Measurements from ENCODE around the gene FTO. TPM values are rescaled to one million over a fixed set of nuclear protein-coding genes. Genes with fewer than 3 reads are reported as not detected.

Gene FTO
- total RNA-seq, 1 donor from 2014 or later = 70.5 TPM

DNA sequence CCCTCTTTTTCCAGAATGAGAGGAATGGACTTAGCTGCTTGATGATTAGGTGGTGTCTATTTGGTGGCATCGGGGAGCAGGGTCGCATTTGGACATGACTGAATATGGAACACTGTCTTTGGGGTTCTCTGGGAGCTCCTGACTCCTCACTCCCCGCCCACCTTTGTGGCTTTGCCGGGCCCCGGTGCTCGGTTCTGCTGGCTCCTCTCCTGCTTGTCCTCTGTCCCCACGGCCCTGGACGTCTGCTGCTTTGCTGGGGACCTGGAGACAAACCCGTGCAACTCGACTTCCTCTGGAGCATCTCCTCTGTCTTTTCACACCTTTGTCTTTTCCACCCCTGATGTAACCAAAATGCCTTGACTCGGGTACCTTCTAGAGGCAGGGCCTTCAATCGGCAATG, 446.9 kb downstream of the FTO start:
- intact Hi-C loops (cut with DNase I) = no loop called here
- no peak for DNase-seq (ENCODE audit: extremely low spot score in 2 of 2)
- H3K9me3 ChIP-seq = no peaks in the 10 kb centered on the region
- H3K4me3 ChIP-seq = no peak overlapping the region
- no peaks in the 10 kb centered on the region for H3K27me3 ChIP-seq
- H3K27ac ChIP-seq = no peak overlapping the region
- no peaks in the 10 kb centered on the region for H3K4me1 ChIP-seq
- no peaks in the 10 kb centered on the region for H3K36me3 ChIP-seq
- no peak for TF ChIP-seq POLR2AphosphoS5 (IDR thresholded peaks at IDR 0.05; ENCODE audit: insufficient read depth in 1 of 2, low read depth in 1 of 2)
- no peak for TF ChIP-seq POLR2A (IDR thresholded peaks at IDR 0.05)
- no peak for TF ChIP-seq CTCF (IDR thresholded peaks at IDR 0.05)

DNA sequence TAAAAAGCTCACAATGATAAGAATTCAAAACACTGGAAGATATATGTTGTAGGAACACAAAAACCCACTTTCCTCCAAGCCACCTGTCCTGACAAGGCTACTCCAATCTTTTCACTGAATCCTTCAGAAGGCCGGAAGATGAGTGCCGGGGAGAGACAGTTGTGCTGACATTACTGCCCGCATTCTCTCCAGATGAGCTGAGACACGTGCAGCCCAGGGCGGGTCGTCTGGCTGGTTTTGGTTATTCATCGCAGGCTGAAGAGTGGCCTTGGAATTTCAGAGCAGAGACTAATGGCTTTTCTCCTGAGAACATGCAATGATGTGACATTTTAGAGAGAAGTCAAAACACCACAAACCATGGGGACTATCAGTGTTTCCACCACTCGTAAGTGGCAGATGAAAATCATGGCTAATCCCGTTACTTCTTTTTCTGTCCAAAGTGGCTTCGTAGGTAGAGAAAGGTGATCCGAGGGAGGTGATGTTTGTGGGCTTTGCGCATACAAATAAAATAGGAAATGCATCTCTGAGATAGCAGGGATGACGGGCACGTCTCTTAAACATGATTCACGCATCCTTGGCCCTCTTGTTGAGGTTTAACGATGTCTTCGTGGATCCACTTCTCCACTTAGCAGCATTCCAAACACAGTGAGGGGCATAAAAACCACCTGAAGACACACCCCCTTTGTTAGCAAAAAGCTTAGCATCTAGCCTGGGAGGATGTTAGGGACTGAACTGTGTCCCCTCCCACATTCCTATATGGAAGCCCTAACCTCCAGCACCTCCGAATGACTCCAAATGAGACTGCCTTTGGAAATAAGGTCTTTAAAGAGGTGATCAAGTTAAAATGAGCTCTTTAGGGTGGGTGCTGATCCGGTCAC, 448.6 kb downstream of the FTO start:
- H3K4me3 ChIP-seq = no peak overlapping the region

GRCh38 chr16:54153240-54153934, 449.4 kb downstream of the FTO start:
- Histone ChIP-seq H3K9me3 (no peaks in the 10 kb centered on the region), H3K36me3 (no peaks in the 10 kb centered on the region), H3K27ac (no peak overlapping the region), H3K27me3 (no peaks in the 10 kb centered on the region), H3K4me3 (no peak overlapping the region), H3K4me1 (no peaks in the 10 kb centered on the region)
- DNase-seq (ENCODE audit: extremely low spot score in 2 of 2) = no peak
- intact Hi-C loops (cut with DNase I) = no loop called here
- TF ChIP-seq POLR2AphosphoS5 (IDR thresholded peaks at IDR 0.05; ENCODE audit: insufficient read depth in 1 of 2, low read depth in 1 of 2) (no peak), POLR2A (IDR thresholded peaks at IDR 0.05) (no peak), CTCF (IDR thresholded peaks at IDR 0.05) (no peak)

More for the DNA sequence above, 448.6 kb downstream of the FTO start:
- H3K27me3 ChIP-seq = no peaks in the 10 kb centered on the region
- no peaks in the 10 kb centered on the region for H3K9me3 ChIP-seq
- no peaks in the 10 kb centered on the region for H3K4me1 ChIP-seq
- TF ChIP-seq POLR2A (IDR thresholded peaks at IDR 0.05) = no peak
- TF ChIP-seq POLR2AphosphoS5 (IDR thresholded peaks at IDR 0.05; ENCODE audit: insufficient read depth in 1 of 2, low read depth in 1 of 2) = no peak
- no peak for TF ChIP-seq CTCF (IDR thresholded peaks at IDR 0.05)
- no peak overlapping the region for H3K27ac ChIP-seq
- no peak for DNase-seq (ENCODE audit: extremely low spot score in 2 of 2)
- intact Hi-C loops (cut with DNase I) = no loop called here
- H3K36me3 ChIP-seq = no peaks in the 10 kb centered on the region

GRCh38 chr16:54156349-54156748, 452.4 kb downstream of the FTO start:
- Histone ChIP-seq H3K9me3 (no peaks in the 10 kb centered on the region), H3K36me3 (no peaks in the 10 kb centered on the region), H3K27me3 (no peaks in the 10 kb centered on the region), H3K27ac (no peak overlapping the region), H3K4me3 (no peak overlapping the region), H3K4me1 (no peaks in the 10 kb centered on the region)
- intact Hi-C loops (cut with DNase I) = no loop called here
- TF ChIP-seq CTCF (IDR thresholded peaks at IDR 0.05) (no peak), POLR2AphosphoS5 (IDR thresholded peaks at IDR 0.05; ENCODE audit: insufficient read depth in 1 of 2, low read depth in 1 of 2) (no peak), POLR2A (IDR thresholded peaks at IDR 0.05) (no peak)
- DNase-seq (ENCODE audit: extremely low spot score in 2 of 2) = no peak

- intact Hi-C loops (cut with DNase I) = no loop called here
- no peaks in the 10 kb centered on the region for H3K27me3 ChIP-seq
Observed at GRCh38 chr16:54158986-54159385, 455.0 kb downstream of the FTO start.

More at GRCh38 chr16:54158986-54159385, 455.0 kb downstream of the FTO start:
- Histone ChIP-seq H3K4me1 (no peaks in the 10 kb centered on the region), H3K4me3 (no peak overlapping the region), H3K9me3 (no peaks in the 10 kb centered on the region), H3K27ac (no peak overlapping the region), H3K36me3 (no peaks in the 10 kb centered on the region)
- no peak for TF ChIP-seq POLR2AphosphoS5 (IDR thresholded peaks at IDR 0.05; ENCODE audit: insufficient read depth in 1 of 2, low read depth in 1 of 2)
- TF ChIP-seq POLR2A (IDR thresholded peaks at IDR 0.05) = no peak
- no peak for TF ChIP-seq CTCF (IDR thresholded peaks at IDR 0.05)
- DNase-seq (ENCODE audit: extremely low spot score in 2 of 2) = no peak
